SK-N-SH (cell line): Measurements from ENCODE around the gene RYR3. TPM values are rescaled to one million over a fixed set of nuclear protein-coding genes. Genes with fewer than 3 reads are reported as not detected.

Experiments
- CTCF ChIA-PET: fragments of 300-600, 350-600 bp; formaldehyde crosslinking; extraction: SDS; loops from one replicate; lab custom pipeline; 2021; lab: Yijun Ruan, JAX
- POLR2A ChIA-PET: fragments of 350-600 bp; sonication (Branson Sonifier 250); formaldehyde crosslinking; extraction: SDS; loops from one replicate; lab custom pipeline; 2020; ENCODE audit warnings: antibody characterized with exemption, inconsistent platforms; lab: Yijun Ruan, JAX
- DNase-seq: peaks from one replicate; pipeline ENCODE4 v3.0.0; 2012
- H2AFZ ChIP-seq: fragments of 200-600 bp; sonication (generic); 2 replicates; pipeline ENCODE4 v1.8.1; 2016; ENCODE audit warnings: antibody characterized with exemption, mild to moderate bottlenecking, low read depth
- H3F3A ChIP-seq: fragments of 200-600 bp; sonication (generic); replicated peaks from 2 replicates; pipeline ENCODE3; 2016; ENCODE audit warnings: antibody characterized with exemption, mild to moderate bottlenecking; ENCODE audit not compliant: insufficient read depth
- H3K27ac ChIP-seq, 2 experiments: fragments of 200-500 bp in 1 of 2; fragments of 200-600 bp in 1 of 2; sonication (Bioruptor generic) in 1 of 2; sonication (generic), shearing (Covaris generic) in 1 of 2; 2 replicates each; pipeline versions ENCODE4 v1.5.1 to v1.6.1; 2014 to 2016; ENCODE audit warnings: low read depth in 2 of 2, inconsistent platforms in 1 of 2, low read length in 1 of 2, mild to moderate bottlenecking in 1 of 2, mixed read lengths in 1 of 2
- H3K27me3 ChIP-seq: fragments of 200-600 bp; sonication (generic), shearing (Covaris generic); 2 replicates; pipeline ENCODE4 v1.6.1; 2016; ENCODE audit warnings: mixed run types; ENCODE audit not compliant: insufficient read depth
- H3K36me3 ChIP-seq, 2 experiments: fragments of 200-500 bp in 1 of 2; fragments of 200-600 bp in 1 of 2; sonication (Bioruptor generic) in 1 of 2; sonication (generic) in 1 of 2; replicated peaks in 1 of 2; 2 replicates each; pipeline versions ENCODE3 to v1.5.1; 2014 to 2016; ENCODE audit warnings: low read length in 1 of 2, mild to moderate bottlenecking in 1 of 2; ENCODE audit not compliant: insufficient read depth in 2 of 2, control insufficient read depth in 1 of 2
- H3K4me1 ChIP-seq, 2 experiments: fragments of 200-500 bp in 1 of 2; fragments of 200-600 bp in 1 of 2; sonication (Bioruptor generic) in 1 of 2; sonication (generic), shearing (Covaris generic) in 1 of 2; 2 replicates each; pipeline versions ENCODE4 v1.5.1 to v1.6.1; 2014 to 2016; ENCODE audit warnings: low read depth in 1 of 2, low read length in 1 of 2, mixed run types in 1 of 2; ENCODE audit not compliant: insufficient read depth in 2 of 2, control insufficient read depth in 1 of 2
- H3K4me2 ChIP-seq: fragments of 200-600 bp; sonication (generic), shearing (Covaris generic); 2 replicates; pipeline ENCODE4 v1.6.1; 2017; ENCODE audit warnings: mixed run types
- H3K4me3 ChIP-seq, 2 experiments: fragments of 200-500 bp in 1 of 2; fragments of 200-600 bp in 1 of 2; sonication (Bioruptor generic) in 1 of 2; sonication (generic), shearing (Covaris generic) in 1 of 2; 2 replicates each; pipeline versions ENCODE4 v1.5.1 to v1.8.1; 2014 to 2016; ENCODE audit warnings: low read depth in 2 of 2, inconsistent platforms in 1 of 2, low read length in 1 of 2, mild to moderate bottlenecking in 1 of 2, mixed read lengths in 1 of 2, moderate library complexity in 1 of 2
- H3K79me2 ChIP-seq: fragments of 200-600 bp; sonication (generic); 2 replicates; pipeline ENCODE4 v1.8.1; 2017; ENCODE audit warnings: mild to moderate bottlenecking; ENCODE audit not compliant: insufficient read depth
- H3K9ac ChIP-seq: fragments of 200-600 bp; sonication (generic); 2 replicates; pipeline ENCODE4 v1.6.1; 2017; ENCODE audit warnings: mixed run types
- H3K9me2 ChIP-seq: fragments of 200-600 bp; sonication (generic); 2 replicates; pipeline ENCODE4 v1.6.1; 2017; ENCODE audit warnings: mixed run types
- H3K9me3 ChIP-seq: fragments of 200-600 bp; sonication (generic); 2 replicates; pipeline ENCODE4 v1.6.1; 2017; ENCODE audit warnings: mixed run types, mild to moderate bottlenecking, moderate library complexity
- H4K20me1 ChIP-seq: fragments of 200-600 bp; sonication (generic); 2 replicates; pipeline ENCODE4 v1.6.1; 2017; ENCODE audit warnings: mild to moderate bottlenecking, mixed run types; ENCODE audit not compliant: insufficient read depth
- CHD2 ChIP-seq: fragments of 150-350 bp; IDR thresholded peaks from 2 replicates; pipeline ENCODE4 v1.6.1; 2018; ENCODE audit warnings: low read length; ENCODE audit not compliant: partially characterized antibody
- ELF1 ChIP-seq: IDR thresholded peaks from 2 replicates; pipeline ENCODE4 v1.4.0; 2012
- FOSL2 ChIP-seq: IDR thresholded peaks from 2 replicates; pipeline ENCODE4 v1.4.0; 2012; ENCODE audit warnings: low read depth, mild to moderate bottlenecking, moderate library complexity, borderline replicate concordance
- FOXM1 ChIP-seq: IDR thresholded peaks from 2 replicates; pipeline ENCODE4 v1.4.0; 2012; ENCODE audit warnings: low read depth, mild to moderate bottlenecking
- GABPA ChIP-seq: IDR thresholded peaks from 2 replicates; pipeline ENCODE4 v1.4.0; 2012; ENCODE audit warnings: low read depth, mild to moderate bottlenecking
- JUND ChIP-seq: IDR thresholded peaks from 2 replicates; pipeline ENCODE4 v1.4.0; 2012
- MEF2A ChIP-seq: IDR thresholded peaks from 2 replicates; pipeline ENCODE4 v1.4.0; 2012; ENCODE audit warnings: low read depth, borderline replicate concordance
- MXI1 ChIP-seq: IDR thresholded peaks from 2 replicates; pipeline ENCODE4 v1.6.1; 2012; ENCODE audit warnings: mild to moderate bottlenecking, low read depth, low read length, improper control_type of control experiment
- NFIC ChIP-seq: IDR thresholded peaks from 2 replicates; pipeline ENCODE4 v1.4.0; 2012; ENCODE audit warnings: borderline replicate concordance
- NRF1 ChIP-seq: IDR thresholded peaks from 2 replicates; pipeline ENCODE4 v1.6.1; 2012; ENCODE audit warnings: low read depth, mild to moderate bottlenecking, low read length
- POLR2AphosphoS5 ChIP-seq: IDR thresholded peaks from 2 replicates; pipeline ENCODE4 v1.6.1; 2012; ENCODE audit warnings: low read depth, low read length
- SIN3A ChIP-seq: IDR thresholded peaks from 2 replicates; pipeline ENCODE4 v1.6.1; 2012; ENCODE audit warnings: low read depth, mild to moderate bottlenecking, low read length, moderate library complexity, borderline replicate concordance
- TCF12 ChIP-seq: IDR thresholded peaks from 2 replicates; pipeline ENCODE4 v1.4.0; 2012
- TEAD4 ChIP-seq: IDR thresholded peaks from 2 replicates; pipeline ENCODE4 v1.4.0; 2012; ENCODE audit warnings: mild to moderate bottlenecking, borderline replicate concordance; ENCODE audit not compliant: insufficient read depth
- YY1 ChIP-seq: IDR thresholded peaks from 2 replicates; pipeline ENCODE4 v1.4.0; 2012; ENCODE audit warnings: low read depth, mild to moderate bottlenecking
- WGBS: methylation state at CpG from one replicate; pipeline ENCODE4 v1.1.6; 2017; ENCODE audit warnings: low lambda C conversion rate; 5-methylcytosine and 5-hydroxymethylcytosine counted together
- polyA plus RNA-seq, 3 experiments: library from polyadenylated mRNA; depleted of rRNA; stranded (reverse); fragments of >200 nt; gene quantifications; 2 replicates each; pipeline ENCODE4 v1.2.3, GENCODE V29; 2012
- TF ChIP-seq, protein P1 (sequence below): IDR thresholded peaks from 2 replicates; pipeline ENCODE4 v1.6.1; 2012; ENCODE audit warnings: mild to moderate bottlenecking, low read depth, low read length, moderate library complexity
- TF ChIP-seq, protein P2 (sequence below): IDR thresholded peaks from 2 replicates; pipeline ENCODE4 v1.4.0; 2012; ENCODE audit warnings: low read depth
- TF ChIP-seq, protein P3 (sequence below): IDR thresholded peaks from 2 replicates; pipeline ENCODE4 v1.4.0; 2012; ENCODE audit warnings: low read depth, borderline replicate concordance
- TF ChIP-seq, protein P4 (sequence below): IDR thresholded peaks from 2 replicates; pipeline ENCODE4 v1.4.0; 2012; ENCODE audit warnings: low read depth, borderline replicate concordance
- TF ChIP-seq, protein P5 (sequence below): fragments of 200-600 bp; sonication (generic); IDR thresholded peaks from 2 replicates; pipeline ENCODE4 v1.6.1; 2017; ENCODE audit warnings: antibody characterized with exemption, mild to moderate bottlenecking, moderate library complexity

The RYR3 gene
- polyA plus RNA-seq, 1 of the 3 experiments (the other 2 are of a cell fraction) = 0.02 TPM

DNA sequence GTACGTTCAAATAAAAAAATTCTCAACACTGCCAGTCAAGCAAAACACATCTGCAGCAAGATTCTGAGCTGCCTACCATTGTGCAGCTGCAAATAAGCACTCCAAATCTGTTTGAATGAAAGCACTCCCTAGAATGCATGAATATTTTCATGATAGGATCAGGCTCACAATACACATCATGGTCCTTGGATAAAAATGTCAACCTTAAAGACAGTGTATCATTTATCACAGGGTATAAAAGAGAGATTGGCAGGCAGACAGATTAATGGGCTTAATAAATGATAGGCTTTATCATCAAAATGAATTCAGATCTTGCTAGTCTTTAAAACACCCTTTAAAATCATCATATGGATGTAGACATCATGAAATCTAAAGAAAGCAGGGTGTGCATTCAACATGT, 9.2 kb downstream of the RYR3 start:
- Histone ChIP-seq H3K27me3 (peaks cover 17% of the 10 kb centered on the region; the same call in 1 of the 2 replicates), H3K9me2 (no peaks in the 10 kb centered on the region), H3K4me3 (no peak overlapping the region), H2AFZ (no peak overlapping the region), H3K27ac (no peak overlapping the region), H3K4me2 (no peak overlapping the region), H3K79me2 (no peaks in the 10 kb centered on the region), H3K4me1 (no peaks in the 10 kb centered on the region), H3F3A (no peaks in the 10 kb centered on the region), H4K20me1 (no peaks in the 10 kb centered on the region), H3K9me3 (no peaks in the 10 kb centered on the region), H3K36me3 (no peaks in the 10 kb centered on the region), H3K9ac (no peak overlapping the region)
- DNase-seq = no peak
- no peak for TF ChIP-seq ELF1
- TF ChIP-seq, protein P1, sequence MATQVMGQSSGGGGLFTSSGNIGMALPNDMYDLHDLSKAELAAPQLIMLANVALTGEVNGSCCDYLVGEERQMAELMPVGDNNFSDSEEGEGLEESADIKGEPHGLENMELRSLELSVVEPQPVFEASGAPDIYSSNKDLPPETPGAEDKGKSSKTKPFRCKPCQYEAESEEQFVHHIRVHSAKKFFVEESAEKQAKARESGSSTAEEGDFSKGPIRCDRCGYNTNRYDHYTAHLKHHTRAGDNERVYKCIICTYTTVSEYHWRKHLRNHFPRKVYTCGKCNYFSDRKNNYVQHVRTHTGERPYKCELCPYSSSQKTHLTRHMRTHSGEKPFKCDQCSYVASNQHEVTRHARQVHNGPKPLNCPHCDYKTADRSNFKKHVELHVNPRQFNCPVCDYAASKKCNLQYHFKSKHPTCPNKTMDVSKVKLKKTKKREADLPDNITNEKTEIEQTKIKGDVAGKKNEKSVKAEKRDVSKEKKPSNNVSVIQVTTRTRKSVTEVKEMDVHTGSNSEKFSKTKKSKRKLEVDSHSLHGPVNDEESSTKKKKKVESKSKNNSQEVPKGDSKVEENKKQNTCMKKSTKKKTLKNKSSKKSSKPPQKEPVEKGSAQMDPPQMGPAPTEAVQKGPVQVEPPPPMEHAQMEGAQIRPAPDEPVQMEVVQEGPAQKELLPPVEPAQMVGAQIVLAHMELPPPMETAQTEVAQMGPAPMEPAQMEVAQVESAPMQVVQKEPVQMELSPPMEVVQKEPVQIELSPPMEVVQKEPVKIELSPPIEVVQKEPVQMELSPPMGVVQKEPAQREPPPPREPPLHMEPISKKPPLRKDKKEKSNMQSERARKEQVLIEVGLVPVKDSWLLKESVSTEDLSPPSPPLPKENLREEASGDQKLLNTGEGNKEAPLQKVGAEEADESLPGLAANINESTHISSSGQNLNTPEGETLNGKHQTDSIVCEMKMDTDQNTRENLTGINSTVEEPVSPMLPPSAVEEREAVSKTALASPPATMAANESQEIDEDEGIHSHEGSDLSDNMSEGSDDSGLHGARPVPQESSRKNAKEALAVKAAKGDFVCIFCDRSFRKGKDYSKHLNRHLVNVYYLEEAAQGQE = no peak
- TF ChIP-seq TCF12 = no peak
- no peak for TF ChIP-seq POLR2AphosphoS5
- no peak for TF ChIP-seq SIN3A
- no peak for TF ChIP-seq JUND
- TF ChIP-seq, protein P2, sequence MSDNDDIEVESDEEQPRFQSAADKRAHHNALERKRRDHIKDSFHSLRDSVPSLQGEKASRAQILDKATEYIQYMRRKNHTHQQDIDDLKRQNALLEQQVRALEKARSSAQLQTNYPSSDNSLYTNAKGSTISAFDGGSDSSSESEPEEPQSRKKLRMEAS = no peak
- no peak for TF ChIP-seq FOXM1
- TF ChIP-seq, protein P3, sequence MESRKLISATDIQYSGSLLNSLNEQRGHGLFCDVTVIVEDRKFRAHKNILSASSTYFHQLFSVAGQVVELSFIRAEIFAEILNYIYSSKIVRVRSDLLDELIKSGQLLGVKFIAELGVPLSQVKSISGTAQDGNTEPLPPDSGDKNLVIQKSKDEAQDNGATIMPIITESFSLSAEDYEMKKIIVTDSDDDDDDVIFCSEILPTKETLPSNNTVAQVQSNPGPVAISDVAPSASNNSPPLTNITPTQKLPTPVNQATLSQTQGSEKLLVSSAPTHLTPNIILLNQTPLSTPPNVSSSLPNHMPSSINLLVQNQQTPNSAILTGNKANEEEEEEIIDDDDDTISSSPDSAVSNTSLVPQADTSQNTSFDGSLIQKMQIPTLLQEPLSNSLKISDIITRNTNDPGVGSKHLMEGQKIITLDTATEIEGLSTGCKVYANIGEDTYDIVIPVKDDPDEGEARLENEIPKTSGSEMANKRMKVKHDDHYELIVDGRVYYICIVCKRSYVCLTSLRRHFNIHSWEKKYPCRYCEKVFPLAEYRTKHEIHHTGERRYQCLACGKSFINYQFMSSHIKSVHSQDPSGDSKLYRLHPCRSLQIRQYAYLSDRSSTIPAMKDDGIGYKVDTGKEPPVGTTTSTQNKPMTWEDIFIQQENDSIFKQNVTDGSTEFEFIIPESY = no peak
- no peak for TF ChIP-seq NRF1
- TF ChIP-seq NFIC = no peak
- TF ChIP-seq, protein P4, sequence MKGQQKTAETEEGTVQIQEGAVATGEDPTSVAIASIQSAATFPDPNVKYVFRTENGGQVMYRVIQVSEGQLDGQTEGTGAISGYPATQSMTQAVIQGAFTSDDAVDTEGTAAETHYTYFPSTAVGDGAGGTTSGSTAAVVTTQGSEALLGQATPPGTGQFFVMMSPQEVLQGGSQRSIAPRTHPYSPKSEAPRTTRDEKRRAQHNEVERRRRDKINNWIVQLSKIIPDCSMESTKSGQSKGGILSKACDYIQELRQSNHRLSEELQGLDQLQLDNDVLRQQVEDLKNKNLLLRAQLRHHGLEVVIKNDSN = no peak
- no peak for TF ChIP-seq GABPA
- TF ChIP-seq FOSL2 = no peak
- TF ChIP-seq CHD2 = no peak
- TF ChIP-seq, protein P5, sequence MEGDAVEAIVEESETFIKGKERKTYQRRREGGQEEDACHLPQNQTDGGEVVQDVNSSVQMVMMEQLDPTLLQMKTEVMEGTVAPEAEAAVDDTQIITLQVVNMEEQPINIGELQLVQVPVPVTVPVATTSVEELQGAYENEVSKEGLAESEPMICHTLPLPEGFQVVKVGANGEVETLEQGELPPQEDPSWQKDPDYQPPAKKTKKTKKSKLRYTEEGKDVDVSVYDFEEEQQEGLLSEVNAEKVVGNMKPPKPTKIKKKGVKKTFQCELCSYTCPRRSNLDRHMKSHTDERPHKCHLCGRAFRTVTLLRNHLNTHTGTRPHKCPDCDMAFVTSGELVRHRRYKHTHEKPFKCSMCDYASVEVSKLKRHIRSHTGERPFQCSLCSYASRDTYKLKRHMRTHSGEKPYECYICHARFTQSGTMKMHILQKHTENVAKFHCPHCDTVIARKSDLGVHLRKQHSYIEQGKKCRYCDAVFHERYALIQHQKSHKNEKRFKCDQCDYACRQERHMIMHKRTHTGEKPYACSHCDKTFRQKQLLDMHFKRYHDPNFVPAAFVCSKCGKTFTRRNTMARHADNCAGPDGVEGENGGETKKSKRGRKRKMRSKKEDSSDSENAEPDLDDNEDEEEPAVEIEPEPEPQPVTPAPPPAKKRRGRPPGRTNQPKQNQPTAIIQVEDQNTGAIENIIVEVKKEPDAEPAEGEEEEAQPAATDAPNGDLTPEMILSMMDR = no peak
- TF ChIP-seq TEAD4 = no peak
- TF ChIP-seq MXI1 = no peak
- no peak for TF ChIP-seq MEF2A
- TF ChIP-seq YY1 = no peak
- POLR2A ChIA-PET = no interaction called here
- CTCF ChIA-PET = interaction anchor here (0.6 to 1.4 kb wide), 2 partner anchors 10 to 381 kb away, joined by 3 to 5 read pairs; no protein-coding TSS in a partner anchor
- 93% methylated on average over 1 of the region's 1 CpG for WGBS
